Gastrocnemius medialis (tissue), 4 donors: ENCODE measurements around the gene GTF2H3. TPM values are rescaled to one million over a fixed set of nuclear protein-coding genes. Genes with fewer than 3 reads are reported as not detected.

ENCODE experiments used
- ATAC-seq, 2 donors: fragments of 150-250 bp; one replicate each; pipeline ENCODE4 v1.9.1; 2016
- DNase-seq, 2 donors: peaks; one replicate each; pipeline ENCODE4 v3.0.0-alpha.2; 2019
- H3K27ac ChIP-seq, 4 donors: fragments of 200-600 bp; sonication (generic); 1 replicate in 1 of 4; 2 replicates in 3 of 4; pipeline ENCODE4 v1.5.1; 2016 to 2018; ENCODE audit warnings: mild to moderate bottlenecking in 2 of 4, moderate library complexity in 1 of 4
- H3K27me3 ChIP-seq, 3 donors: fragments of 200-600 bp; sonication (generic) in 2 of 3; 1 replicate in 1 of 3; 2 replicates in 2 of 3; pipeline versions ENCODE4 v1.5.1 to v1.6.0; 2016 to 2019; ENCODE audit warnings: mild to moderate bottlenecking in 1 of 3, moderate library complexity in 1 of 3
- H3K36me3 ChIP-seq, 2 donors: fragments of 200-600 bp; sonication (generic) in 1 of 2; one replicate each; pipeline ENCODE4 v1.5.1; 2017 to 2018
- H3K4me1 ChIP-seq, 2 donors: fragments of 200-600 bp; sonication (generic) in 1 of 2; one replicate each; pipeline ENCODE4 v1.5.1; 2016 to 2017; ENCODE audit warnings: mild to moderate bottlenecking in 2 of 2
- H3K4me3 ChIP-seq, 4 donors: fragments of 200-600 bp; sonication (generic) in 3 of 4; 1 replicate in 1 of 4; 2 replicates in 3 of 4; pipeline ENCODE4 v1.5.1; 2016 to 2019; ENCODE audit warnings: mild to moderate bottlenecking in 2 of 4
- H3K9me3 ChIP-seq, 3 donors: fragments of 200-600 bp; sonication (generic) in 2 of 3; 1 replicate in 1 of 3; 2 replicates in 2 of 3; pipeline ENCODE4 v1.5.1; 2016 to 2019
- POLR2A ChIP-seq, 2 donors: fragments of 450-650 bp; IDR thresholded peaks; one replicate each; pipeline ENCODE4 v1.6.1; 2017; ENCODE audit warnings: antibody characterized with exemption in 2 of 2, mild to moderate bottlenecking in 2 of 2, moderate library complexity in 2 of 2
- in situ Hi-C, 4 donors: fragments of 200-750 bp; cut with MboI; loops; one replicate each; pipeline versions ENCODE4 v1.15.0 to v1.8.0; 2017; ENCODE audit warnings: low sequenced_read_pairs in 4 of 4
- intact Hi-C: fragments of 100-400 bp; cut with DNase I; formaldehyde crosslinking; loops from one replicate; pipeline ENCODE4 v1.15.1; 2023; ENCODE audit warnings: low total_unique reads
- total RNA-seq, 4 donors: library from RNA; depleted of rRNA; stranded (reverse); fragments of >200 nt; gene quantifications; one replicate each; pipeline versions ENCODE4 v1.1.0 to v1.2.3, GENCODE V29; 2016
- TF ChIP-seq, protein P1 (sequence below), 5 experiments: fragments of 450-650 bp in 3 of 5; fragments of 200-600 bp in 2 of 5; sonication (generic) in 2 of 5; IDR thresholded peaks in 4 of 5; conservative IDR thresholded peaks in 1 of 5; 1 replicate in 4 of 5; 2 replicates in 1 of 5; pipeline ENCODE4 v1.5.1; 2016 to 2019; ENCODE audit warnings: antibody characterized with exemption in 5 of 5, mild to moderate bottlenecking in 3 of 5, moderate library complexity in 3 of 5

Gene GTF2H3
- total RNA-seq, 4 donors from 2014 or later = 11.5 to 14.3 (median 12.3) TPM

DNA sequence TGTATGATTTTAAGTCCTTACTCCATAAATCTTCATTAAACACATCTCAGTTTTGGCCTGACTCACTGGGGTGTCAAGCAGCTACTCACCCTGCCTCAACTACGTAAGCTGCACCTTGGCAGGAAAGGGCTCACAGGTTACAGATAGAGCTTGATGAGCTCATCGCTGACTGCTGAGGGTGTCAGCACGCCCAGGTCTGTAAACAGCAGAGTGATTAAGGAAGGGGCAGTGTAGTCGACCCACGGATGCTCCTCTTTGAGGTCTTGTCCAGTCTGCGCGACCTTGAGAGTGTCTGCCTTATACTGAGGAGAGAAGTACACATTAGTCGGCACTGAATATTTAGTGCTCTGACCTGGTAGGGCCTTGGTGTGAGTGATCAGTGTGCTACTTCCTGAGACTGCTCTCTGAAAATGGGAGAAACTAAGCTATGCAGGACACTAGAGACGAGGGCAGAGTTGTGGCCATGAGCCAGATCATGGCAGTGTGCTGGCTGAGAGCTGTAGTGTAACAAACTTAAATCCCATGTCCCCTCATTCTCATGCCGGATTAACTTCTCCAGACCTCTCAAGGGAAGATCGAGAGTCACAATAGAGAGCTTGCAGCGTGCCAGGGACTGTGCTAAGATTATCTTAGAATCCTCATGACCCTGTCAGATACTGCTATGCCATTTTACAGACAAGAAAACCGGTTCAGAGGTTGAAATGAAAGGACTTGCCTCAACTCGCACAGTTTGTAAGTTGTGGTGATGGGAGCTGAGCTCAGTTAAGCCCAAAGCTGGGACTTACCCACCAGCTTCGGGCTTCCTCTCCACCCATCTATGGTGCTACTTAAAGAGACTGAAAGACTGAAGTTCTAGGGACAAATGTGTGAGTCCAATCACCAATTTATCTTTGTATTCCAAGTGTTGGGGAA is 11.8 kb upstream of the GTF2H3 start:
- intact Hi-C loops = no loop called here
- in situ Hi-C loops = no loop called here
- no peak for TF ChIP-seq POLR2A (IDR thresholded peaks at IDR 0.05)
- TF ChIP-seq, protein P1, sequence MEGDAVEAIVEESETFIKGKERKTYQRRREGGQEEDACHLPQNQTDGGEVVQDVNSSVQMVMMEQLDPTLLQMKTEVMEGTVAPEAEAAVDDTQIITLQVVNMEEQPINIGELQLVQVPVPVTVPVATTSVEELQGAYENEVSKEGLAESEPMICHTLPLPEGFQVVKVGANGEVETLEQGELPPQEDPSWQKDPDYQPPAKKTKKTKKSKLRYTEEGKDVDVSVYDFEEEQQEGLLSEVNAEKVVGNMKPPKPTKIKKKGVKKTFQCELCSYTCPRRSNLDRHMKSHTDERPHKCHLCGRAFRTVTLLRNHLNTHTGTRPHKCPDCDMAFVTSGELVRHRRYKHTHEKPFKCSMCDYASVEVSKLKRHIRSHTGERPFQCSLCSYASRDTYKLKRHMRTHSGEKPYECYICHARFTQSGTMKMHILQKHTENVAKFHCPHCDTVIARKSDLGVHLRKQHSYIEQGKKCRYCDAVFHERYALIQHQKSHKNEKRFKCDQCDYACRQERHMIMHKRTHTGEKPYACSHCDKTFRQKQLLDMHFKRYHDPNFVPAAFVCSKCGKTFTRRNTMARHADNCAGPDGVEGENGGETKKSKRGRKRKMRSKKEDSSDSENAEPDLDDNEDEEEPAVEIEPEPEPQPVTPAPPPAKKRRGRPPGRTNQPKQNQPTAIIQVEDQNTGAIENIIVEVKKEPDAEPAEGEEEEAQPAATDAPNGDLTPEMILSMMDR (IDR thresholded peaks at IDR 0.05 in 4 of 5, conservative IDR thresholded peaks at IDR 0.05 in 1 of 5) = no peak
- H3K27ac ChIP-seq = no peak overlapping the region
- no peaks in the 10 kb centered on the region for H3K9me3 ChIP-seq
- DNase-seq (no peak), ATAC-seq (no peak)
- H3K36me3 ChIP-seq = peaks cover 10 to 86% of the 10 kb centered on the region in 2 donors
- no peaks in the 10 kb centered on the region for H3K27me3 ChIP-seq
- no peaks in the 10 kb centered on the region for H3K4me1 ChIP-seq
- no peak overlapping the region for H3K4me3 ChIP-seq

DNA sequence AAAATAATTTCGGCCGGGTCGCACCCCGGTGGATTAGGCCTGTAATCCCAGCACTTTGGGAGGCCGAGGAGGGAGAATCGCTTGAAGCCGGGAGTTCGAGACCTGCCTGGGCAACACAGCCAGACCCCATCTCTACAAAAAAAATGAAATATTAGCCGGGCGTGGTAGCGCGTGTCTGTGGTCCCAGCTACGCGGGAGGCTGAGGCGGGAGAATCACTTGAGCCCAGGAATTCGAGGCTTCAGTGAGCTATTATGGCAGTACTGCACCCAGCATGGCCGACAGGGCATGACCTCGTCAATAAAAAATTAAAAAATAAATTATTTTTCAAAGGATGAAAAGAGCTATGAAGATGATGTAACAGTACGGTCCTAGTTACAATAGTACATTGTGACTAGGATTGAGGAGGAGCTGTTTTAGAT is 523 bp downstream of the GTF2H3 start:
- Histone ChIP-seq H3K27me3 (no peaks in the 10 kb centered on the region), H3K4me1 (peaks cover 12% of the 10 kb centered on the region in 2 donors), H3K9me3 (no peaks in the 10 kb centered on the region), H3K36me3 (peaks cover 0 to 31% of the 10 kb centered on the region in 2 donors), H3K27ac (peak overlapping the region; percentile 74 to 89 (median 84)), H3K4me3 (peak overlapping the region; percentile 86 to 97 (median 95))
- DNase-seq (no peak), ATAC-seq (no peak)
- no peak for TF ChIP-seq POLR2A (IDR thresholded peaks at IDR 0.05)
- TF ChIP-seq, protein P1 (IDR thresholded peaks at IDR 0.05 in 4 of 5, conservative IDR thresholded peaks at IDR 0.05 in 1 of 5) = no peak
- intact Hi-C loops = loop anchor here (5.0 kb wide), 1 partner anchor 38 kb away; the partner anchor contains the start of gene TCTN2
- in situ Hi-C loops = loop anchor here in 1 of 4 donors (25.0 kb wide), 1 partner anchor 1122 kb away; the partner anchor contains the start of gene ZCCHC8

DNA sequence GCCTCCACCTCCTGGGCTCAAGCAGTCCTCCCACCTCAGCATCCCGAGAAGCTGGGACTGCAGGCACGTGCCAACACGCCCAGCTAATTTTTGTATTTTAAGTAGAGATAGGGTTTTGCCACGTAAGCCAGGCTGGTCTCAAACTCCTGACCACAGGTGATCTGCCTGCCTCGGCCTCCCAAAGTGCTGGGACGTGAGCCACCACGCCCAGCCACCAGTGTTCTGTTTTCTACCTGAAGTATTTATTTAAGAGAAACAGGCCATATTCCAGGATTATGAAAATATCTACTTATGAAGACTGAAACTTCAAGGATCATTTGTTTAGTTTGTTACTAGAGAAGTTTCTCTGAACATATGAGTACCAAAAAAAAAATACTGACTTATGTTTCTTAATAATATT is 10.3 kb downstream of the GTF2H3 start:
- intact Hi-C loops (no loop called here), in situ Hi-C loops (loop anchor here in 1 of 4 donors (25.0 kb wide), 1 partner anchor 1132 kb away; the partner anchor contains the start of gene ZCCHC8)
- no peaks in the 10 kb centered on the region for H3K9me3 ChIP-seq
- H3K4me3 ChIP-seq = no peak overlapping the region
- DNase-seq (no peak), ATAC-seq (no peak)
- no peaks in the 10 kb centered on the region for H3K27me3 ChIP-seq
- H3K4me1 ChIP-seq = no peaks in the 10 kb centered on the region
- H3K36me3 ChIP-seq = peaks cover 0 to 63% of the 10 kb centered on the region in 2 donors
- TF ChIP-seq POLR2A (IDR thresholded peaks at IDR 0.05) = no peak
- TF ChIP-seq, protein P1 (IDR thresholded peaks at IDR 0.05 in 4 of 5, conservative IDR thresholded peaks at IDR 0.05 in 1 of 5) = no peak
- H3K27ac ChIP-seq = no peak overlapping the region

DNA sequence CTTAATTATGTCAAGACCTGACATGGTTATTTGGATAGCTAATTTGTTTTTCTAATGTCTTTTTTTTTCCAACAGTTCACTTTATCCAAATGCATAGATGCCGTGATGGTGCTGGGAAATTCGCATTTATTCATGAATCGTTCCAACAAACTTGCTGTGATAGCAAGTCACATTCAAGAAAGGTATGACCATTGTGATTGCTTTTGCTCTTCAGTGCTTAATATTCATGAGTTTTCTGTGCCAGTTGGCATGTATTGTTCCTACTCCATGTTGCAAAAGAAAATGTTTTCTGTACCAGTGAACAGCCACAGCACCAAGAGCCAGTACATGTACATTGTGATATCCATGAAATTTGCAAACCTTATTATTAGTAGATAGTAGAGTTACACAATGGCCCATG is 11.8 kb downstream of the GTF2H3 start:
- intact Hi-C loops = no loop called here
- Histone ChIP-seq H3K9me3 (no peaks in the 10 kb centered on the region), H3K4me3 (no peak overlapping the region), H3K36me3 (peaks cover 0 to 61% of the 10 kb centered on the region in 2 donors), H3K4me1 (no peaks in the 10 kb centered on the region), H3K27ac (no peak overlapping the region), H3K27me3 (no peaks in the 10 kb centered on the region)
- ATAC-seq = no peak
- in situ Hi-C loops = loop anchor here in 1 of 4 donors (25.0 kb wide), 1 partner anchor 1133 kb away; the partner anchor contains the start of gene ZCCHC8
- no peak for DNase-seq
- no peak for TF ChIP-seq POLR2A (IDR thresholded peaks at IDR 0.05)
- TF ChIP-seq, protein P1 (IDR thresholded peaks at IDR 0.05 in 4 of 5, conservative IDR thresholded peaks at IDR 0.05 in 1 of 5) = no peak
